CD4-positive, alpha-beta T cell treated with Interleukin-21 for 1 hour (primary cell): ENCODE results near the gene AUTS2.

ENCODE experiments used
- DNase-seq: peaks from one replicate; pipeline ENCODE4 v3.0.0-alpha.2; 2020

AUTS2 gene

GRCh38 chr7:70599446-70600190, 1001.3 kb downstream of the AUTS2 start:
- no peak for DNase-seq

GRCh38 chr7:70600993-70601392, 1002.7 kb downstream of the AUTS2 start:
- DNase-seq = no peak

- DNase-seq = no peak
Measured at GRCh38 chr7:70602117-70602516, 1003.8 kb downstream of the AUTS2 start.

GRCh38 chr7:70607281-70607680, 1009.0 kb downstream of the AUTS2 start:
- no peak for DNase-seq

- no peak for DNase-seq
Measured at GRCh38 chr7:70607759-70608158, 1009.5 kb downstream of the AUTS2 start.

- DNase-seq = no peak
Measured at GRCh38 chr7:70608229-70608628, 1010.0 kb downstream of the AUTS2 start.

- no peak for DNase-seq
Measured at GRCh38 chr7:70612811-70613210, 1014.5 kb downstream of the AUTS2 start.

GRCh38 chr7:70614237-70615045, 1016.2 kb downstream of the AUTS2 start:
- DNase-seq = no peak

- DNase-seq = no peak
Measured at GRCh38 chr7:70615066-70615606, 1016.9 kb downstream of the AUTS2 start.

GRCh38 chr7:70616211-70616610, 1017.9 kb downstream of the AUTS2 start:
- no peak for DNase-seq

GRCh38 chr7:70616821-70617220, 1018.5 kb downstream of the AUTS2 start:
- no peak for DNase-seq

GRCh38 chr7:70618020-70618551, 1019.8 kb downstream of the AUTS2 start:
- no peak for DNase-seq

- DNase-seq = no peak
Measured at GRCh38 chr7:70619130-70619529, 1020.9 kb downstream of the AUTS2 start.

- no peak for DNase-seq
Measured at GRCh38 chr7:70619659-70620058, 1021.4 kb downstream of the AUTS2 start.

GRCh38 chr7:70620333-70621055, 1022.2 kb downstream of the AUTS2 start:
- DNase-seq = no peak

GRCh38 chr7:70621954-70622600, 1023.8 kb downstream of the AUTS2 start:
- no peak for DNase-seq

GRCh38 chr7:70622936-70623335, 1024.7 kb downstream of the AUTS2 start:
- no peak for DNase-seq

GRCh38 chr7:70624500-70625103, 1026.3 kb downstream of the AUTS2 start:
- no peak for DNase-seq

GRCh38 chr7:70627461-70627860, 1029.2 kb downstream of the AUTS2 start:
- no peak for DNase-seq

GRCh38 chr7:70630440-70630817, 1032.2 kb downstream of the AUTS2 start:
- no peak for DNase-seq

GRCh38 chr7:70630818-70631457, 1032.7 kb downstream of the AUTS2 start:
- DNase-seq = no peak

- DNase-seq = no peak
Measured at GRCh38 chr7:70631718-70632117, 1033.4 kb downstream of the AUTS2 start.
